ENCODE results near the gene MYH7B. TPM values are rescaled to one million over a fixed set of nuclear protein-coding genes. Genes with fewer than 3 reads are reported as not detected.

The MYH7B gene
- total RNA-seq, 1 experiment from 2014 or later: 0.15 TPM

DNA sequence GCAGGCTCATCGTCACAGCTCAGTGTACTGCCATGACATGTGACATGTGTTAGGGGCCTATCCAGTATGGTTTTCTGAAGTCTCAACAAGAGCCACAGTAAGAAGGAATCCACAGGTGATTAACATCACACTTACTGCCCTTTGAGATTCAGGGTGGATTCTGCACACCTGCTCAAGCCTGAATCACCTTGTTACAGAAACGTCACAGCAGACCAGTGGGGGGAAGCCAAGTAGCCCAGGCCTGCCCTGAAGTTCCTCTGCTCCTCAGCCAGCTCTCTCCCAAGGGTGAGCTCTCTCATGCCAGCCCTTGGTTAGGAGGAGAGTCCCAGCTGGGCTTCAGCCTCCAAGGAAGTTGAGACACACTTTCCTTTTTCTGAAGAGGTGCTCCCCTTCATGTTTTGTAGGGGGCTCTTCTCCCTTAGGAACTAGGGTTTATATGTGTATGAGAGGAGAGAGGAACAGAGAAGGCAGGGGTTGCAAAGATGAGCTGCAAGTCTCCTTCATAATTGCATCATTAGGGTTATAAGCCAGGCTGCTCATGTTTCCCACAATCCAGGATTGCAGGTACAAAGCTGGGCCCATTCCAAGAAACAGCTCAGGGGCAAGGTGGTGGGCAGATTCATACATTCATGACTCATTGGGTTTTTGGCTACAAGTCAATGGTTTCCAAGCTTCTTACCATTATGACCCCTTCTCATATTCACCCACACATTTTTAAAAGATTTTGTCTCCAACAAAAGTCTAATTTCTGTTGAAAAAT is 11.7 kb upstream of the MYH7B start:
- no peak for DNase-seq (ENCODE audit: low spot score)

GRCh38 chr20:34945315-34946077 is 10.2 kb upstream of the MYH7B start:
- DNase-seq (ENCODE audit: low spot score): peak; percentile 45

DNA sequence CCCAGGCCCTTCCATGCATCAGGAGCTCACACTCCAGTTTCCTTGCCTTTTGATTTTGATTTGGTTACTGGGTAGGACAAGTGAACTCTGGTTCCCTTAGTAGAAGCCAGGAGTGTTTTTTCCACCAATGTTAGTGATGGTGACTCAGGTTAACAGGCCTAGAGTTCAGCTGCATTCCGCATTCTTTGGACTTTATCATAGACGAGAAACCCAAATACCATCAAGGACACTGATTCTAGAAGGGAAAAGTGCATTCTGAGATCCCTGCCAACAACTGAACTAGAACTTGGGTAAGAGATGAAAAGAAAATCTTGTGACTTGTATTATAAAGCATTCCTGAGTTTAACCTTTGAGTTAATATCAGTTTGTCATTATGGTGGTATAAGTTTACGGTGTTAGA is 9.0 kb upstream of the MYH7B start:
- no peak for DNase-seq (ENCODE audit: low spot score)

- DNase-seq (ENCODE audit: low spot score): no peak
Observed at GRCh38 chr20:34947336-34947735, 8.3 kb upstream of the MYH7B start.

DNA sequence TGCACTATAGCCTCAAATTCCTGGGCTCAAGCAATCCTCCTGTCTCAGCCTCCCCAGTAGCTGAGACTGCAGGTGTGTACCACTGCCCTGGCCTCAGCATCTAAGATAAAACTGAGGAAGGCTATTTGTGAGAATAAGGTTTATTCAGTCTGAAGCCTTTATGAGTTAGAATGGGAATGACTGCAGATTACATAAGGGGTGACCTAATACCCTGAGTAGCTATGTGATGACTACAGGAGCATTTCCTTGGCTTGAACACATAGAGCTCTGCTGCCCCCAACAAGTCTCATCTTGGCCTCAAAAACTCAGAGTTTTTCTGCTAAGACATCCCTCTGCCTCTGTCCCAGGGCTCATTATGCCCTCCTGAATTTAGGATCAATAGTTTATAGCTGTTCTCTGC is 7.6 kb upstream of the MYH7B start:
- no peak for DNase-seq (ENCODE audit: low spot score)

DNA sequence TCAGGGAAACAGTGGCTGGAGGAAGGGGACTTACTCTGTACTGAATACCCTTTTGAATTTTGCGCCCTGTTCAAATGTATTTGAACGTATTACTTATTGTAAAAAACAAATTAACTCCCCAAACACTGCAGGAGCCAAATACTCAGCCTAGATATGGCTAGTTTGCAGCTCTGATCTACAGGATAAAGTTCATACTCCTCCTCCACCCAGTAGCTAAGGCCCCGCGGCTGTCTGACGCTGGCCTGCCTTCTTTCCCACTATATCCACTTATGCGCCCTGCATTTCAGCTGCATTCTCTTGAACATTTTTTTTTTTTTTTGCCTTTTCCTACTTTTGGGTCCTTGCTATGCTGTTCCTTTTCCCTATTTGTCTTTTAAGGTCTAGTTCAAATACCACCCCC is 6.5 kb upstream of the MYH7B start:
- DNase-seq (ENCODE audit: low spot score): no peak

DNA sequence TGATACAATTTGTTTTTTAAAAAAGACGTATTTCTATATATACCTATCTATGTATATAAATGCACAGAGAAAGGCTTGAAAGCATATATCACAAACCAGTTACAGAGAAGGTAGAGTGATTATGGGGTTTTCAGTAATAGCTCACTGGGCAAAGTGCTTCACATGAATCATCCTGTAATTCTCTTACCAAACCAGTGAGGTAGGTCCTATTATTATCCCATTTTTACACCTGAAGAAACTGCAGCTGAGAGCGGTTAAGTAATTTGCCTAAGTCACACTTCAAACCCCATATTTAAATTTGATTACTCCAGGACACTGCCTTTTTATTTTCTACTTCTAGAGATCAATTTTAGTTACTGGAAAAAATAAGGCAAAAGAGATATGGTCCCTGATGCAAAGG is 4.4 kb upstream of the MYH7B start:
- no peak for DNase-seq (ENCODE audit: low spot score)

GRCh38 chr20:34951652-34952051 is 4.0 kb upstream of the MYH7B start:
- no peak for DNase-seq (ENCODE audit: low spot score)

DNA sequence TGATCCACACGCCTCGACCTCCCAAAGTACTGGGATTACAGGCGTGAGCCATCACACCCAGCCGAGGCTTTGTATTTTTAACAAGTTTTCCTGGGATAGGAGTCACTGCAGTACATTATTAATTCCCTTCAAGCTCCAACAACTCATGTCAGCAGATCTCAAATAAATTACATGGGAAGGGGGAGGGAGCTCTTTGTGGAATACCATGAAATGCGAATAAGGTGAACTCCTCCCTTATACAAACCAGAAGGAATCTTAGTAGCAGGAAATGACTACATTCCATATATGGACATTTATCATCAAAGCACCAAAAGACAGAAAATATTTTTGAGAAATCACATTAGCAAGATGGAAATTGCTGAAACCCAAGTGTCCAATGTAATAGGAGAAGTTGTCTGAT is 3.0 kb upstream of the MYH7B start:
- DNase-seq (ENCODE audit: low spot score): no peak

DNA sequence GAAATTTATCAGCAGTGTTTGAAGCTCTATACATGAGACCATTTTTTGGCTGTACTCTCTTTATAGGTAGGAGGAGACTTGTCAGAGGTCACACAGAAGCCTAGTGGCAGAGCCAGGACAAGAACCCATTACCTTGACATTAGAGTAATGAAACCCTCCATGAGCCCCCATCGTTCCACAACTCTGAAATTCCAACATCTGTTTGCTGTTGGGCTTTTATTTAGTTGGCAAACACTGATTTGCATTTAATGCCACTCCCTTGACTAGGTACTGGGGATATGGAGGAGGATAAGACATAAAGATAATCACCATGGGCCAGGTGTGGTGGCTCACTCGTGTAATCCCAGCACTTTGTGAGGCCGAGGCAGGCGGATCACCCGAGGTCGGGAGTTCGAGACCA is 1.7 kb upstream of the MYH7B start:
- no peak for DNase-seq (ENCODE audit: low spot score)

DNA sequence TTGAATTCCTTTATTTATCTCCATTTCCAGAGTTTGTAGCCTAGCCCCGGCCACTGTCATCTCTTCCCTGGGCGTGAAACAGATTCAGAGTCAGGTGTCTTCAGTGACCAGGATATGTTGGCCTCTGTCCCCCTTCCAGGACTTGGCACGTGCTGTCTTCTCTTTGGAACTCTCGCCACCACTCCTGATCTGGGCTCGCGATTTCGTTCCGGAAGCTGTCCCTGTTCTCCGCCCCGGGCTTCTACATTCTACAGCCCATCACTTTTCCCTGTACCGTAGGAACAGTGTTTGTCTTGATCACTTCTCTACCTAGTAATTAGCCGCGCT is 801 bp upstream of the MYH7B start:
- DNase-seq (ENCODE audit: low spot score): no peak

DNA sequence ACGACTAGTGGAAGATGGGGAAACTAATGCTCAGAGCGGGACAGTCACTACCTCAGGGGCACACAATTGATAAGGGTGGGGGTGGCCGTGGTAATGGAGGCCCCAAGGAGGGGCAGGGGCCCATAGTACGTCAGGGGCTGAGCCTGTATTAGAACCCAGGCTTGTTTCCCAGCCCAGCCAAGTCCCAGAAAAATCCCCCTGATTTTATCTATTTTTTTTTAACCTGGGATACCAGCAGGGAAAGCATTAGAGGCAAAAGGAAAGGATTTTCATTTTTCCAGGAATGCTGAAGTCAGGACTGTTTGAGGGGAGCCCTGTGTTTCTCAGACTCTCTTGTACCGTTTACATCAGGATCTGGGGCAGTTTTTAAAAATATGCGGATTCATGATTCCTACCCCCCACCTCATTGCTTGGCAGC is 382 bp downstream of the MYH7B start:
- no peak for DNase-seq (ENCODE audit: low spot score)

DNA sequence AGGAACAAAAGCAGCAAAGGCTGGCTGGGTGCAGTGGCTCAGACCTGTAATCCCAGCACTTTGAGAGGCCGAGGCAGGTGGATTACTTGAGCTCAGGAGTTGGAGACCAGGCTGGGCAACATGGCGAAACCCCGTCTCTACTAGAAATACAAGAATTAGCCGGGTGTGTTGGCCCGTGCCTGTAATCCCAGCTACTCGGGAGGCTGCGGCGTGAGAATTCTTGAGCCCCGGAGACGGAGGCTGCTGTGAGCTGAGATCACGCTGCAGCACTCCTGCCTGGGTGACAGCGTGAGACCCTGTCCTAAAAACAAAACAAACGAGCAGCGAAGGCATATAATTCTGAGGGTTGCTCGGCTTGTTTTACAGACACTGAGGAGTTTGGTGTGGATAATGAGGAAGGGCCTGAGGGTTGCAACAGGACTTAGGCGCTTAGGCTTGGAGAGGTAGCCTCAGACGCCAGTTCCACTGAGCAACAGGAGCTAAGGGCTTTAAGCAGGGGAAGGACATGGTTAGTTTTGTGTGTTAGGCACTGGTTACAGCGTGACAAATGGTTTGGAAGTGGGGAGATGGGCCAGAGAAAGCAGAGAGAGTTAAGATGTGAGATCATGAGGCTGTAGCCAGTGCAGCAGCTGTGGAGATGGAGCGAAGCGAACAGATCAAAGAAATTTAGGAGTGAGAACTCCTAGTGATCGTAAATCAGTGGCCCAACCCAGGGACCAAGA is 1.2 kb downstream of the MYH7B start:
- DNase-seq (ENCODE audit: low spot score): no peak

- no peak for DNase-seq (ENCODE audit: low spot score)
Observed at GRCh38 chr20:34964486-34964885, 8.8 kb downstream of the MYH7B start.

- DNase-seq (ENCODE audit: low spot score): no peak
Observed at GRCh38 chr20:34965051-34965450, 9.4 kb downstream of the MYH7B start.

DNA sequence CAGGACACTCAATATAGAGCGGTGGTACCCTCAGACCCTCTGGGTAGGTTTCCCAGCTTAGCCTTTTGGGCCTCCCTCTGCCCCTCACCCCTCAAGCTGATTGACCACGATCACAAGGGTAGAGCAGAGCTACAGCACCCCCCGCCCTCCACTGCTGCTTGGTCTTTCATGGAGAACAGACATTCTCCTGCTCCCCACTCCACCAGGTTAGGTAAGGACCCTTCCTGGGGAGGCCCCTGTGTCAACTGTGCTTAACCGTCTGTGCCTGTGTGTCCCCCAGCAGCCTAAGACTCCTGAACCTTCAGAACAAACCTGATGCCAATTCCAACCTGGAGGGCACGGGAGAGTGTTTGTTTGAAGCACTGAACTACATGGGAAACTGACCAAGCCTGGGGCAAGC is 11.8 kb downstream of the MYH7B start:
- DNase-seq (ENCODE audit: low spot score): no peak

- no peak for DNase-seq (ENCODE audit: low spot score)
Observed at GRCh38 chr20:34968042-34968775, 12.5 kb downstream of the MYH7B start.

DNA sequence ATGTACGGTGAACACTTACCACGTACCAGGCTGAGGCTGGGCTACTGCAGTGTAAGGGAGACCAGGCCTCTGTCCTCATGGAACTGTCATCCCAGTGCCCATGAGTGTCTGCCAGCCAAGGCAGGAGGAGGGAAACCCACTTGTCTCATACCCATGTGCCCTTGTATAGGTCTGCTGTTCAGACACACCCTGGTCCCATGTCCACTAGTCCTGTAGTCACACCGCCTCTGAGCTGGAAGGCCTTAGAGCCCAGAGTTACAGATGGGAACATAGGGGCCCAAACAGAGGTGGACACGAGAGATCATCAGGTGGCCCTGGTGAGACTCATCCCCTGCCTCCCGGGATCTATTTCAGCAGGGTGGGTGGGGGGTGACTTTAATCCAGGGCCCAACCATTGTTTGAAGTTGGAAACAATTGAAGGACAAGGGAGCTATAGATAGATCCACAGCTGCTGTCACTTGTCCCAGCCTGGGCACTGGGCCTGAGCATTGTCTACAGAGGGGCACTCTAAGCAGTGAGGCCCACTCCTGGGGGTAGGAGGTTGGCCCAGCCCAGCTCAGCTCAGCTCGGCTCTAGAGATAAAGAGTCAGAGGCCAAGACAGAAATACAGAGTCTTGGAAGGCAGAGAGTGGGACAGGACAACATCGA is 14.6 kb downstream of the MYH7B start:
- DNase-seq (ENCODE audit: low spot score): no peak

DNA sequence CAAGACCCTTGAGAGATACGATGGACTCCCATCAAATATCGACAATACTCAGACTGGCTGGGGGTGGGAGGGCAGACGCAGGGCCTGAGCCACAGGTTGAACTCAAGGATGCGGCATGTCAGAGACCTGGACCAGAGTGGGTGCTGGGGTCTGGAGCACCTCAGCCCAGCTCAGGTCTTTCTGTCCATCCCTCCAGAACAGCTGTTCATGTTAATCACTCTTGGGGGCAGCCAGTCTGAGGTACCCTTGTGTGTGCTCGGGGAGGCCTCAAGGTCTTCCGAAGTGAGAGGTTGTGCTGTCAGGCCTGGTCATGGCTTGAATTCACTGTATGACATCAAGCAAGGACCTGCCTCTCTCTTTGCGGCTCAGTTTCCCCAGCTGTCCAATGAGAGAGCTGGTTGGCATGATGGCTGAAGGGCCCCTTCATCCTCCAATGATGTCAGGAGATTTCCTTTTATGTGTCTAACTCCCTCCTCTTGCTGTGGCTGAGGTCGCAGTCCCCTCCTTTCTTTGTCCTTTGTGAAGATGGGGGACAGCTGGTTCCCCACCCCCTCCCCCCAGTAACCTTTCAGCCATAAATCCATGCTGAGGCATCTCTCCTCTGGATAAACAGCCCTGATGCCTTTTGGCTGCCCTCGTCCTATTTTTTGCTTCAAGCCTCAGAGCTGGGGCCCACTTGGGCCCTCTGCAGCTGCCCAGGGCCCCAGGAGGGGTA is 15.3 kb downstream of the MYH7B start:
- no peak for DNase-seq (ENCODE audit: low spot score)

DNA sequence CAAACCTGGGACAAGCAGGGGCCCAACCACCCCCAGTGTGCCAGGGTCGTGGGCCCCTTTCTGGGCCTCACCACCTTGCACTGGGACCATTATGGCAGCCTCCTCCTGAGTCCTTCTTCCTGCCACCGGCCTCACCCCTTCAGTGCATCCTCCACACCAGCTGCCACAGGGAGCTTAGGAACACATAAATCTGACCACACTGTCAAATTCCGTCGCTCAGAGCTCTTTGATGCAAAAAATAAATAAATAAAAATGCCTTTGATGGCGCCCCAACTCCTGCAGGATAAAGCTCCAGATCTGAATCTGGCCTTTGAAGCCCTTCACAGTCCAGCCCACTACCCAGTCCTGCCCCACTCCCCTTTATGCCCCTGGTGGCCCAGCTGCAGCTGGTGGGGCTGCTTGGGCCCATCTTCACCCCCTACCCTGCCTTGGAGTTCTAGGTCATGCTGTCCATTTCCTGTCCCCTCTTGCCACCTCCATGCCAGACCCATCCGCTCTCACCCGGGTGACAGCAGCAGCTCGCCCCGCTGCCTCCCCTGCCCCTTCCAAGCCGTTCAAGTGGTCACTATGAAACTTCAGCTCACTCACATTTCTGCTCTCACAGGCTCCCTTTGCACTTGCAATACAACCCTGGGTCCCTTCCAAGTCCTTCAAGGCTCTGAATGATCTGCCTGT is 16.0 kb downstream of the MYH7B start:
- DNase-seq (ENCODE audit: low spot score): no peak
